PFSK-1 (cell line): ENCODE results near the gene SLC12A8.

ENCODE experiments used
- REST ChIP-seq, 2 experiments: IDR thresholded peaks; 2 replicates each; pipeline versions ENCODE4 v1.6.1 to v1.8.0; 2011 to 2012; ENCODE audit warnings: low read depth in 2 of 2, low read length in 2 of 2, control low read depth in 1 of 2, inconsistent platforms in 1 of 2, mild to moderate bottlenecking in 1 of 2, moderate library complexity in 1 of 2; ENCODE audit not compliant: insufficient read depth in 1 of 2
- SIN3A ChIP-seq: IDR thresholded peaks from 2 replicates; pipeline ENCODE4 v1.6.1; 2012; ENCODE audit warnings: mild to moderate bottlenecking, low read length, moderate library complexity, borderline replicate concordance; ENCODE audit not compliant: insufficient read depth

GRCh38 chr3:125125821-125126245 is 86.7 kb downstream of the SLC12A8 start:
- TF ChIP-seq REST (IDR thresholded peaks at IDR 0.05; ENCODE audit: insufficient read depth in 1 of 2, low read depth in 2 of 2, low read length in 2 of 2) (no peak), SIN3A (no peak)
